Osteoblast (primary cell): ENCODE measurements around the gene OPCML. TPM values are rescaled to one million over a fixed set of nuclear protein-coding genes. Genes with fewer than 3 reads are reported as not detected.

ENCODE experiments used
- DNase-seq: peaks from one replicate; pipeline ENCODE4 v3.0.0; 2011; ENCODE audit warnings: low spot score, mixed read lengths; ENCODE audit not compliant: insufficient read length; ENCODE audit errors: missing footprints
- H2AFZ ChIP-seq: 2 replicates; pipeline ENCODE4 v1.6.0; 2011; ENCODE audit warnings: mild to moderate bottlenecking, low read length
- H3K27ac ChIP-seq: 2 replicates; pipeline ENCODE4 v1.5.1; 2011; ENCODE audit warnings: mild to moderate bottlenecking, low read depth, low read length, moderate library complexity
- H3K27me3 ChIP-seq: 2 replicates; pipeline ENCODE4 v1.6.0; 2012; ENCODE audit warnings: mild to moderate bottlenecking, control low read depth, inconsistent platforms, low read length, moderate library complexity; ENCODE audit not compliant: insufficient read depth
- H3K36me3 ChIP-seq: 2 replicates; pipeline ENCODE4 v1.5.1; 2011; ENCODE audit warnings: mild to moderate bottlenecking, low read length, control low read depth, moderate library complexity; ENCODE audit not compliant: insufficient read depth
- H3K4me1 ChIP-seq: 2 replicates; pipeline ENCODE4 v1.5.1; 2011; ENCODE audit warnings: mild to moderate bottlenecking, low read length, control low read depth, moderate library complexity; ENCODE audit not compliant: insufficient read depth
- H3K4me2 ChIP-seq: 2 replicates; pipeline ENCODE4 v1.6.0; 2011; ENCODE audit warnings: mild to moderate bottlenecking, low read length; ENCODE audit not compliant: insufficient read depth
- H3K4me3 ChIP-seq: fragments of 200-600 bp; sonication (generic); 3 replicates; pipeline ENCODE4 v1.5.1; 2012; ENCODE audit warnings: mild to moderate bottlenecking, low read length, inconsistent platforms; ENCODE audit not compliant: insufficient read depth
- H3K79me2 ChIP-seq: 2 replicates; pipeline ENCODE4 v1.6.0; 2012; ENCODE audit warnings: mild to moderate bottlenecking, low read length, control low read depth, inconsistent platforms; ENCODE audit not compliant: insufficient read depth
- H3K9me3 ChIP-seq: 2 replicates; pipeline ENCODE4 v1.5.1; 2011; ENCODE audit warnings: low read depth, low read length, control low read depth
- H4K20me1 ChIP-seq: 2 replicates; pipeline ENCODE4 v1.6.0; 2012; ENCODE audit warnings: mild to moderate bottlenecking, low read length, control low read depth; ENCODE audit not compliant: insufficient read depth
- CTCF ChIP-seq: IDR thresholded peaks from 2 replicates; pipeline ENCODE4 v1.5.1; 2011; ENCODE audit warnings: mild to moderate bottlenecking, low read depth, low read length, moderate library complexity; ENCODE audit errors: extremely low read depth
- total RNA-seq: library from RNA; depleted of rRNA; stranded (reverse); fragments of >200 nt; gene quantifications from 2 replicates; pipeline ENCODE4 v1.2.3, GENCODE V29; 2012

Gene OPCML
- total RNA-seq, 1 donor, result 0.36 TPM

- Histone ChIP-seq H4K20me1 (no peaks in the 10 kb centered on the region), H3K79me2 (no peaks in the 10 kb centered on the region), H3K9me3 (no peaks in the 10 kb centered on the region), H3K27me3 (peaks cover 5% of the 10 kb centered on the region), H3K36me3 (no peaks in the 10 kb centered on the region), H3K4me1 (no peaks in the 10 kb centered on the region), H3K4me3 (no peak overlapping the region), H3K27ac (no peak overlapping the region), H2AFZ (no peak overlapping the region), H3K4me2 (no peak overlapping the region)
- no peak for TF ChIP-seq CTCF
- no peak for DNase-seq
Observed at GRCh38 chr11:133058501-133058900, 473.8 kb downstream of the OPCML start.

GRCh38 chr11:133053124-133053776 is 479.1 kb downstream of the OPCML start:
- DNase-seq, result no peak

GRCh38 chr11:133052537-133052936 is 479.8 kb downstream of the OPCML start:
- no peak overlapping the region for H3K4me2 ChIP-seq
- H4K20me1 ChIP-seq, result no peaks in the 10 kb centered on the region
- DNase-seq, result no peak
- no peak overlapping the region for H3K4me3 ChIP-seq
- no peak overlapping the region for H2AFZ ChIP-seq
- H3K79me2 ChIP-seq, result no peaks in the 10 kb centered on the region
- H3K27ac ChIP-seq, result no peak overlapping the region
- no peaks in the 10 kb centered on the region for H3K9me3 ChIP-seq
- H3K27me3 ChIP-seq, result peaks cover 9% of the 10 kb centered on the region
- H3K4me1 ChIP-seq, result no peaks in the 10 kb centered on the region
- no peaks in the 10 kb centered on the region for H3K36me3 ChIP-seq
- no peak for TF ChIP-seq CTCF

More at GRCh38 chr11:133053124-133053776, 479.1 kb downstream of the OPCML start:
- no peaks in the 10 kb centered on the region for H3K79me2 ChIP-seq
- H4K20me1 ChIP-seq, result no peaks in the 10 kb centered on the region
- H3K27me3 ChIP-seq, result peaks cover 12% of the 10 kb centered on the region
- H3K36me3 ChIP-seq, result no peaks in the 10 kb centered on the region
- H3K4me1 ChIP-seq, result no peaks in the 10 kb centered on the region
- no peaks in the 10 kb centered on the region for H3K9me3 ChIP-seq
- H2AFZ ChIP-seq, result no peak overlapping the region
- no peak overlapping the region for H3K27ac ChIP-seq
- no peak for TF ChIP-seq CTCF
- H3K4me2 ChIP-seq, result no peak overlapping the region
- no peak overlapping the region for H3K4me3 ChIP-seq

- no peaks in the 10 kb centered on the region for H3K79me2 ChIP-seq
- no peak overlapping the region for H2AFZ ChIP-seq
Observed at GRCh38 chr11:133049244-133050019, 482.9 kb downstream of the OPCML start.

More at GRCh38 chr11:133049244-133050019, 482.9 kb downstream of the OPCML start:
- Histone ChIP-seq H3K4me1 (no peaks in the 10 kb centered on the region), H4K20me1 (no peaks in the 10 kb centered on the region), H3K36me3 (no peaks in the 10 kb centered on the region), H3K4me2 (no peak overlapping the region), H3K4me3 (no peak overlapping the region), H3K27ac (no peak overlapping the region), H3K9me3 (no peaks in the 10 kb centered on the region), H3K27me3 (peaks cover 26% of the 10 kb centered on the region)
- TF ChIP-seq CTCF, result no peak
- DNase-seq, result no peak
